Gastrocnemius medialis (tissue), 4 donors: ENCODE measurements around the gene SSH3. TPM values are rescaled to one million over a fixed set of nuclear protein-coding genes. Genes with fewer than 3 reads are reported as not detected.

ENCODE experiments used
- ATAC-seq, 2 donors: fragments of 150-250 bp; one replicate each; pipeline ENCODE4 v1.9.1; 2016
- DNase-seq, 2 donors: peaks; one replicate each; pipeline ENCODE4 v3.0.0-alpha.2; 2019
- H3K27ac ChIP-seq, 4 donors: fragments of 200-600 bp; sonication (generic); 1 replicate in 1 of 4; 2 replicates in 3 of 4; pipeline ENCODE4 v1.5.1; 2016 to 2018; ENCODE audit warnings: mild to moderate bottlenecking in 2 of 4, moderate library complexity in 1 of 4
- H3K27me3 ChIP-seq, 3 donors: fragments of 200-600 bp; sonication (generic) in 2 of 3; 1 replicate in 1 of 3; 2 replicates in 2 of 3; pipeline versions ENCODE4 v1.5.1 to v1.6.0; 2016 to 2019; ENCODE audit warnings: mild to moderate bottlenecking in 1 of 3, moderate library complexity in 1 of 3
- H3K36me3 ChIP-seq, 2 donors: fragments of 200-600 bp; sonication (generic) in 1 of 2; one replicate each; pipeline ENCODE4 v1.5.1; 2017 to 2018
- H3K4me1 ChIP-seq, 2 donors: fragments of 200-600 bp; sonication (generic) in 1 of 2; one replicate each; pipeline ENCODE4 v1.5.1; 2016 to 2017; ENCODE audit warnings: mild to moderate bottlenecking in 2 of 2
- H3K4me3 ChIP-seq, 4 donors: fragments of 200-600 bp; sonication (generic) in 3 of 4; 1 replicate in 1 of 4; 2 replicates in 3 of 4; pipeline ENCODE4 v1.5.1; 2016 to 2019; ENCODE audit warnings: mild to moderate bottlenecking in 2 of 4
- H3K9me3 ChIP-seq, 3 donors: fragments of 200-600 bp; sonication (generic) in 2 of 3; 1 replicate in 1 of 3; 2 replicates in 2 of 3; pipeline ENCODE4 v1.5.1; 2016 to 2019
- CTCF ChIP-seq, 5 experiments: fragments of 450-650 bp in 3 of 5; fragments of 200-600 bp in 2 of 5; sonication (generic) in 2 of 5; IDR thresholded peaks in 4 of 5; conservative IDR thresholded peaks in 1 of 5; 1 replicate in 4 of 5; 2 replicates in 1 of 5; pipeline ENCODE4 v1.5.1; 2016 to 2019; ENCODE audit warnings: antibody characterized with exemption in 5 of 5, mild to moderate bottlenecking in 3 of 5, moderate library complexity in 3 of 5
- POLR2A ChIP-seq, 2 donors: fragments of 450-650 bp; IDR thresholded peaks; one replicate each; pipeline ENCODE4 v1.6.1; 2017; ENCODE audit warnings: antibody characterized with exemption in 2 of 2, mild to moderate bottlenecking in 2 of 2, moderate library complexity in 2 of 2
- in situ Hi-C, 4 donors: fragments of 200-750 bp; cut with MboI; loops; one replicate each; pipeline versions ENCODE4 v1.15.0 to v1.8.0; 2017; ENCODE audit warnings: low sequenced_read_pairs in 4 of 4
- intact Hi-C: fragments of 100-400 bp; cut with DNase I; formaldehyde crosslinking; loops from one replicate; pipeline ENCODE4 v1.15.1; 2023; ENCODE audit warnings: low total_unique reads
- total RNA-seq, 4 donors: library from RNA; depleted of rRNA; stranded (reverse); fragments of >200 nt; gene quantifications; one replicate each; pipeline versions ENCODE4 v1.1.0 to v1.2.3, GENCODE V29; 2016

SSH3 gene
- total RNA-seq, 4 donors from 2014 or later, result 7.9 to 16.3 (median 11.9) TPM

GRCh38 chr11:67345247-67345919 is 42.1 kb downstream of the SSH3 start:
- in situ Hi-C loops, result no loop called here
- intact Hi-C loops, result no loop called here

GRCh38 chr11:67345920-67346819 is 42.8 kb downstream of the SSH3 start:
- Histone ChIP-seq H3K4me1 (peaks cover 0 to 4% of the 10 kb centered on the region in 2 donors), H3K9me3 (no peaks in the 10 kb centered on the region), H3K27ac (no peak overlapping the region), H3K27me3 (no peaks in the 10 kb centered on the region), H3K4me3 (no peak overlapping the region), H3K36me3 (no peaks in the 10 kb centered on the region)
- ATAC-seq (peak in 1 of 2 donors; percentile 18), DNase-seq (no peak)
- intact Hi-C loops (no loop called here), in situ Hi-C loops (no loop called here)
- no peak for TF ChIP-seq CTCF (IDR thresholded peaks at IDR 0.05 in 4 of 5, conservative IDR thresholded peaks at IDR 0.05 in 1 of 5)
- TF ChIP-seq POLR2A (IDR thresholded peaks at IDR 0.05), result no peak

More at GRCh38 chr11:67345247-67345919, 42.1 kb downstream of the SSH3 start:
- Histone ChIP-seq H3K27ac (no peak overlapping the region), H3K9me3 (no peaks in the 10 kb centered on the region), H3K4me3 (no peak overlapping the region), H3K36me3 (no peaks in the 10 kb centered on the region), H3K4me1 (no peaks in the 10 kb centered on the region), H3K27me3 (no peaks in the 10 kb centered on the region)
- ATAC-seq, result peak in 1 of 2 donors; percentile 27
- no peak for TF ChIP-seq CTCF (IDR thresholded peaks at IDR 0.05 in 4 of 5, conservative IDR thresholded peaks at IDR 0.05 in 1 of 5)
- no peak for TF ChIP-seq POLR2A (IDR thresholded peaks at IDR 0.05)
- DNase-seq, result no peak

- Histone ChIP-seq H3K9me3 (no peaks in the 10 kb centered on the region), H3K27me3 (no peaks in the 10 kb centered on the region), H3K36me3 (peaks cover 0 to 5% of the 10 kb centered on the region in 2 donors), H3K4me3 (no peak overlapping the region), H3K4me1 (peaks cover 15 to 17% of the 10 kb centered on the region in 2 donors), H3K27ac (no peak overlapping the region)
- DNase-seq (no peak), ATAC-seq (no peak)
- in situ Hi-C loops, result no loop called here
- TF ChIP-seq CTCF (IDR thresholded peaks at IDR 0.05 in 4 of 5, conservative IDR thresholded peaks at IDR 0.05 in 1 of 5), result no peak
- TF ChIP-seq POLR2A (IDR thresholded peaks at IDR 0.05), result no peak
- intact Hi-C loops, result no loop called here
Observed at GRCh38 chr11:67347964-67348749, 44.8 kb downstream of the SSH3 start.

GRCh38 chr11:67349036-67349435 is 45.7 kb downstream of the SSH3 start:
- Histone ChIP-seq H3K4me3 (no peak overlapping the region), H3K4me1 (peaks cover 18 to 20% of the 10 kb centered on the region in 2 donors), H3K9me3 (no peaks in the 10 kb centered on the region), H3K27me3 (no peaks in the 10 kb centered on the region), H3K27ac (no peak overlapping the region), H3K36me3 (peaks cover 0 to 5% of the 10 kb centered on the region in 2 donors)
- intact Hi-C loops (no loop called here), in situ Hi-C loops (no loop called here)
- TF ChIP-seq POLR2A (IDR thresholded peaks at IDR 0.05), result no peak
- TF ChIP-seq CTCF (IDR thresholded peaks at IDR 0.05 in 4 of 5, conservative IDR thresholded peaks at IDR 0.05 in 1 of 5), result no peak
- DNase-seq (no peak), ATAC-seq (no peak)
